GM12892 (cell line): Measurements from ENCODE around the gene NBPF1.
"Not testable (repeated sequence)": the region's sequence is repeated elsewhere in the genome, so short reads cannot be mapped to it uniquely, and the experiment has no call there.

ENCODE experiments used
- POLR2A ChIP-seq: IDR thresholded peaks from 2 replicates; pipeline ENCODE4 v1.6.1; 2011; ENCODE audit warnings: low read depth, low read length, control low read depth
- POLR2AphosphoS5 ChIP-seq: IDR thresholded peaks from 2 replicates; pipeline ENCODE4 v1.6.1; 2011; ENCODE audit warnings: low read depth, low read length, control low read depth
- TAF1 ChIP-seq: IDR thresholded peaks from 2 replicates; pipeline ENCODE4 v1.6.1; 2011; ENCODE audit warnings: low read depth, mild to moderate bottlenecking, control low read depth, low read length, borderline replicate concordance

DNA sequence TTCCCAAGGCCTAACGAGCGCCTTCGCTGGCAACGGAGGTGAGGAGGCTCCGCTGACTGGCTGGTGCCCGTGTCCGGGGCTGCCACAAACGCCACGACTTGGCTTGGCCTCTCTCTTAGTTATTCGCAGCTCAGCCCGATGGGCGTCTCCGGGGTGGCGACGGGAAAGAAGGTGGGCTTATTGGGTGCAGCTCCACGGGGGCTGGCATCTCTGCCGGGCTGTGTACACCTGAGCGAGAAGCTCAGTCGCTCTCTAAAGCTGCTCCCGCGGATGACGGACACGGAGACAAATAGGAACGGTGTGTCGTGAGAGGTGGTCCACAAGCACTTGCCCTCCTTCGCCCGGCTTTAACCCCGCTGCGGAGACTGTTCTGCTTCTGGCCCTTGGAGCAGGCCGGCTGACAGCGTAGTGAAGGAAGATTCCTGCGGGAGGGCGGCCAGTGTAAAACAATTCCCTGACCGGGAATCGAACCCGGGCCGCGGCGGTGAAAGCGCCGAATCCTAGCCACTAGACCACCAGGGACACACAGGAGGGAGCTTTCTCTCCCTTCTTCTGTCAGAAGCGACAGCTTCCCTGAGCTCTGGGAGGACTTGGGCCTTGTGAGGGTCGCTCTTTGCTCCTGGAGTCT, 78.4 kb downstream of the NBPF1 start:
- not testable (repeated sequence) for TF ChIP-seq POLR2AphosphoS5, POLR2A, TAF1
